Suprapubic skin (tissue), 4 donors: ENCODE measurements around the gene OR3A1. TPM values are rescaled to one million over a fixed set of nuclear protein-coding genes. Genes with fewer than 3 reads are reported as not detected.
"Not testable (repeated sequence)": the region's sequence is repeated elsewhere in the genome, so short reads cannot be mapped to it uniquely, and the experiment has no call there.

Experiments used
- DNase-seq, 2 donors: peaks; one replicate each; pipeline ENCODE4 v3.0.0-alpha.2; 2019; ENCODE audit warnings: low spot score in 2 of 2
- H3K27ac ChIP-seq: fragments of 200-600 bp; sonication (generic); one replicate; pipeline ENCODE4 v1.5.1; 2019
- H3K27me3 ChIP-seq: fragments of 200-600 bp; sonication (generic); one replicate; pipeline ENCODE4 v1.5.1; 2019
- H3K36me3 ChIP-seq: fragments of 200-600 bp; sonication (generic); one replicate; pipeline ENCODE4 v1.5.1; 2019
- H3K4me1 ChIP-seq: fragments of 200-600 bp; sonication (generic); one replicate; pipeline ENCODE4 v1.5.1; 2019
- H3K4me3 ChIP-seq: fragments of 200-600 bp; sonication (generic); one replicate; pipeline ENCODE4 v1.5.1; 2019; ENCODE audit warnings: mild to moderate bottlenecking
- H3K9me3 ChIP-seq: fragments of 200-600 bp; sonication (generic); one replicate; pipeline ENCODE4 v1.5.1; 2019
- EP300 ChIP-seq: sonication (generic); formaldehyde crosslinking; IDR thresholded peaks from one replicate; pipeline ENCODE4 v1.6.1; 2017; ENCODE audit warnings: antibody characterized with exemption
- POLR2A ChIP-seq, 2 donors: fragments of 450-650 bp; IDR thresholded peaks; one replicate each; pipeline ENCODE4 v1.6.1; 2017; ENCODE audit warnings: antibody characterized with exemption in 2 of 2, mild to moderate bottlenecking in 2 of 2, moderate library complexity in 2 of 2
- POLR2AphosphoS5 ChIP-seq, 3 donors: sonication (generic); formaldehyde crosslinking; IDR thresholded peaks; one replicate each; pipeline ENCODE4 v1.6.1; 2017; ENCODE audit warnings: antibody characterized with exemption in 3 of 3
- WGBS: methylation state at CpG from one replicate; pipeline ENCODE4 v1.1.5; 2018; 5-methylcytosine and 5-hydroxymethylcytosine counted together
- total RNA-seq, 4 donors: library from RNA; depleted of rRNA; stranded (reverse); fragments of >200 nt; gene quantifications; one replicate each; pipeline ENCODE4 v1.1.0, GENCODE V29; 2016
- TF ChIP-seq, protein P1 (sequence below), 2 donors: fragments of 200-600 bp in 1 of 2; fragments of 450-650 bp in 1 of 2; sonication (generic) in 1 of 2; IDR thresholded peaks; one replicate each; pipeline ENCODE4 v1.5.1; 2016 to 2019; ENCODE audit warnings: antibody characterized with exemption in 2 of 2, mild to moderate bottlenecking in 1 of 2, moderate library complexity in 1 of 2

Gene OR3A1, protein sequence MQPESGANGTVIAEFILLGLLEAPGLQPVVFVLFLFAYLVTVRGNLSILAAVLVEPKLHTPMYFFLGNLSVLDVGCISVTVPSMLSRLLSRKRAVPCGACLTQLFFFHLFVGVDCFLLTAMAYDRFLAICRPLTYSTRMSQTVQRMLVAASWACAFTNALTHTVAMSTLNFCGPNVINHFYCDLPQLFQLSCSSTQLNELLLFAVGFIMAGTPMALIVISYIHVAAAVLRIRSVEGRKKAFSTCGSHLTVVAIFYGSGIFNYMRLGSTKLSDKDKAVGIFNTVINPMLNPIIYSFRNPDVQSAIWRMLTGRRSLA
- total RNA-seq: not detected

DNA sequence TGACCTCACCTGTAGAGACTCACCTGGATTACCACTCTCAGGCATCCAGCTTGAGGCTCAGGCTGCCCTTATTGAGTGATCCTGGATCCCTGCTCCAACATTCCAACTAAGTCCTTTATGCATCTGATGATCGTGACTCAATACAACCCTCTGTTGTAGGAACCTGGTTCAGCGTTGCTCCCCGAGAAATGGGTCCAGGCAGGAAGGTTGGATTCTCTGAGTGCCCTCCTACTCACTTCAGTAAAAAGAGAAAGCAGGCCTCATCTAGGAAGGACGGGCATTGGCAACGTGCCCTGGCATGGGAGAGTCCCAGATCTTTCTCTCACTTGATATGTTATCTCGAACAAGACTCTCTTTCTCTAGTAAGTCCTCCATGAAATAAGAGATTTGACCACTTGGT lies at the start of gene OR3A1:
Gene OR3A1, minus strand, starts transcription at position 101 of the 400 bp plus-strand sequence. CDS start 5,778 bp downstream, outside the sequence.
- Histone ChIP-seq H3K9me3 (no peaks in the 10 kb centered on the region), H3K27ac (no peak within 1 kb of the TSS), H3K4me1 (no peaks in the 10 kb centered on the region), H3K4me3 (no peak within 1 kb of the TSS), H3K36me3 (no peaks in the 10 kb centered on the region), H3K27me3 (peaks cover 4% of the 10 kb centered on the region)
- TF ChIP-seq, protein P1, sequence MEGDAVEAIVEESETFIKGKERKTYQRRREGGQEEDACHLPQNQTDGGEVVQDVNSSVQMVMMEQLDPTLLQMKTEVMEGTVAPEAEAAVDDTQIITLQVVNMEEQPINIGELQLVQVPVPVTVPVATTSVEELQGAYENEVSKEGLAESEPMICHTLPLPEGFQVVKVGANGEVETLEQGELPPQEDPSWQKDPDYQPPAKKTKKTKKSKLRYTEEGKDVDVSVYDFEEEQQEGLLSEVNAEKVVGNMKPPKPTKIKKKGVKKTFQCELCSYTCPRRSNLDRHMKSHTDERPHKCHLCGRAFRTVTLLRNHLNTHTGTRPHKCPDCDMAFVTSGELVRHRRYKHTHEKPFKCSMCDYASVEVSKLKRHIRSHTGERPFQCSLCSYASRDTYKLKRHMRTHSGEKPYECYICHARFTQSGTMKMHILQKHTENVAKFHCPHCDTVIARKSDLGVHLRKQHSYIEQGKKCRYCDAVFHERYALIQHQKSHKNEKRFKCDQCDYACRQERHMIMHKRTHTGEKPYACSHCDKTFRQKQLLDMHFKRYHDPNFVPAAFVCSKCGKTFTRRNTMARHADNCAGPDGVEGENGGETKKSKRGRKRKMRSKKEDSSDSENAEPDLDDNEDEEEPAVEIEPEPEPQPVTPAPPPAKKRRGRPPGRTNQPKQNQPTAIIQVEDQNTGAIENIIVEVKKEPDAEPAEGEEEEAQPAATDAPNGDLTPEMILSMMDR (IDR thresholded peaks at IDR 0.05): no peak
- TF ChIP-seq POLR2AphosphoS5 (IDR thresholded peaks at IDR 0.05) (no peak), POLR2A (IDR thresholded peaks at IDR 0.05) (no peak), EP300 (no peak)
- WGBS: 82% methylated on average over 6 of the region's 6 CpGs
- no peak for DNase-seq

DNA sequence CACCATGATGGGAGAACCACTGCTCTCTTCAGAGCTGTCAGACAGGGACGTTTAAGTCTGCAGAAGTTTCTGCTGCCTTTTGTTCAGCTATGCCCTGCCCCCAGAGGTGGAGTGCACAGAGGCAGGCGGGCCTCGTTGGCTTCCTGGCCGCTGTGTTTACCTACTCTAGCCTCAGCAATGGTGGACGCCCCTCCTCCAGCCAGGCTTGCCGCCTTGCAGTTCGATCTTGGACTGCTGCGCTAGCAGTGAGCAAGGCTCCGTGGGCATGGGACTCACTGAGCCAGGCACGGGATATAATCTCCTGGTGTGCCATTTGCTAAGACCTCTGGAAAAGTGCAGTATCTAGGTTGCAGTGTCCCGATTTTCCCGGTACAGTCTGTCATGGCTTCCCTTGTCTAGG lies 44.6 kb upstream of the OR3A1 start:
- WGBS: 88% methylated on average over 9 of the region's 12 CpGs
- not testable (repeated sequence) for H3K27ac ChIP-seq, H3K4me3 ChIP-seq, H3K4me1 ChIP-seq, H3K36me3 ChIP-seq, H3K9me3 ChIP-seq
- peaks cover 12% of the 10 kb centered on the region for H3K27me3 ChIP-seq
- peak in 1 of 2 donors; percentile 68 for DNase-seq

DNA sequence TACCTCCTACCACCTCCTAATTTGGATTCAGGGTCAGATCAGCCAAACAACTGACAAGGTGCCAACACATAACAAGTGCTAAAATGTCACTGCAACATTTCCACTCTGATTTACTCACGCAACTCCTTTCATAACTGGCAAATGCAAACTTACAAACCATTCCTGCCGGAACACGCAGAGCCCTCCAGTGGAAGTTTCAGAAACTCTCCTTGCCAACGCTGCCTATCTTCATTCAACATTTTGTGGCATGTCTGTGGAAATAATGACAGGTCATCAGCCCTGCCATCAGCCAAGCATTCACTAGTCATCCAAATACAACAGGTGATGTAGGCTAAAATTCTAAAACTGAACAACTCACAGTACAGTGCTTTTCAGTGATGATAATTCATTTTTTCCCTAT lies 37.7 kb upstream of the OR3A1 start:
- DNase-seq: no peak

DNA sequence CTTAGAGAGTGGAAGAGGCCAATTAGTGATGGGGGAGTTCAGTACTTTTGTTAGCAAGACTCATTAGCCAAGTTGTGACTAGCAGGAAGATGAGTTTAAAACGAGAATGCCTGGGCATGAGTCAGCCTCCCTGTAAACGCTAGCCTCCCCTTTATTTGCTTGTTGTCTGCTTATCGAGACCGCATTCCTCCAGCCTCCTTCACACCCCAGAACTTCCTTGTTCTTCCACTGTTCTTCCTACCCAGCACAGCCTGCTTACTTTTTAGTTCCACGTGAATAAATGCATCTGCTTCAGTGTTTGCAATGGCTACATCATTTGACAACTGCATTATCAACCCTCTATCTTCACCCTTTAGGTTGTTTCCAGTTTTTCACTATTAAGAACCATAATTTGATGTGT lies 20.2 kb upstream of the OR3A1 start:
- H3K27me3 ChIP-seq: no peaks in the 10 kb centered on the region
- TF ChIP-seq EP300 (no peak), POLR2AphosphoS5 (IDR thresholded peaks at IDR 0.05) (no peak), POLR2A (IDR thresholded peaks at IDR 0.05) (no peak)
- TF ChIP-seq, protein P1 (IDR thresholded peaks at IDR 0.05): no peak
- WGBS: 76% methylated on average over 5 of the region's 5 CpGs
- no peaks in the 10 kb centered on the region for H3K9me3 ChIP-seq
- H3K4me1 ChIP-seq: no peaks in the 10 kb centered on the region
- H3K4me3 ChIP-seq: no peak overlapping the region
- DNase-seq: no peak
- no peaks in the 10 kb centered on the region for H3K36me3 ChIP-seq
- no peak overlapping the region for H3K27ac ChIP-seq

More for the DNA sequence above, 37.7 kb upstream of the OR3A1 start:
- TF ChIP-seq POLR2AphosphoS5 (IDR thresholded peaks at IDR 0.05): no peak
- TF ChIP-seq POLR2A (IDR thresholded peaks at IDR 0.05): no peak
- TF ChIP-seq, protein P1 (IDR thresholded peaks at IDR 0.05): no peak
- TF ChIP-seq EP300: no peak
- 32% methylated on average over 4 of the region's 4 CpGs for WGBS
- no peak overlapping the region for H3K4me3 ChIP-seq
- no peaks in the 10 kb centered on the region for H3K4me1 ChIP-seq
- no peaks in the 10 kb centered on the region for H3K36me3 ChIP-seq
- H3K9me3 ChIP-seq: no peaks in the 10 kb centered on the region
- no peaks in the 10 kb centered on the region for H3K27me3 ChIP-seq
- no peak overlapping the region for H3K27ac ChIP-seq

DNA sequence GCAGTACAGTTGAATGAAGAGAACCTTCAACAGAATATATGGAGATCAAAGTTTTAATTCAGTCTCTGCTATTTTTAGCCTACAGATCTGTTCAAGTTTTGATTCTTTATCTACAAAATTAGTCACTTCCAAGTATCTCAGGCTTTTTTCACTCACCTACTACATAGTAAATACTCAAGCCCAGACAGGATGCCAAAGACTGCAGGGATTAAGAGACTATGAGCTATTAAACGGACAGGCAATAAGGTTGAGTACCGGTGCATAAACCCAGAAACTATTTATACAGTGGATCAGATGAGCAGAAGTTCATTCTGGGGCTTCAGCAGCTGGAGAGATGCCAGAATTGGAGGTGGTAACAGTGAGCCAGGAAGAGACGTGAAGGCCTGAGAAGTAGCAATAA lies 18.7 kb upstream of the OR3A1 start:
- Histone ChIP-seq H3K4me1 (no peaks in the 10 kb centered on the region), H3K4me3 (no peak overlapping the region), H3K27ac (no peak overlapping the region), H3K36me3 (no peaks in the 10 kb centered on the region), H3K27me3 (no peaks in the 10 kb centered on the region), H3K9me3 (no peaks in the 10 kb centered on the region)
- TF ChIP-seq POLR2AphosphoS5 (IDR thresholded peaks at IDR 0.05): no peak
- TF ChIP-seq, protein P1 (IDR thresholded peaks at IDR 0.05): no peak
- no peak for DNase-seq
- 58% methylated on average over 3 of the region's 3 CpGs for WGBS

DNA sequence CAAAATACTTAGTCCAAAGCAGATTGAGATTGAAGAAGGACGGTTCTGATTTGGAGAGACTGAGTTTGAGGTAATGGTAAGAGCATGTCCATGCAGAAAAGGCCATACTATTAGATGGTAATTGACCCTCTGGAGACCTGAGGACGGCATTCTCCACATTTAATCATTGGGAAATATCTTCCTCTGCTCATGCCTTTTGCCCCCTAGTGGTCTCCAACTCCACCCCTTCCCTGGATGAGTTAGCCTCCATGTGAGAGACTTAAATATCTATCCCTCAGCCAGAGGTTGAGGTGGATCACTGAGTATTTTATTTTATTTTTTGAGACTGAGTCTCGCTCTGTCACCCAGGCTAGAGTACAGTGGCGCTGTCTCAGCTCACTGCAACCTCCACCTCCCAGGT lies 10.4 kb upstream of the OR3A1 start:
- H3K4me1 ChIP-seq: no peaks in the 10 kb centered on the region
- no peak overlapping the region for H3K27ac ChIP-seq
- H3K9me3 ChIP-seq: no peaks in the 10 kb centered on the region
- 70% methylated on average over 4 of the region's 4 CpGs for WGBS
- no peaks in the 10 kb centered on the region for H3K36me3 ChIP-seq
- H3K4me3 ChIP-seq: no peak overlapping the region
- no peaks in the 10 kb centered on the region for H3K27me3 ChIP-seq
- no peak for TF ChIP-seq EP300
- no peak for TF ChIP-seq POLR2A (IDR thresholded peaks at IDR 0.05)
- TF ChIP-seq, protein P1 (IDR thresholded peaks at IDR 0.05): no peak
- no peak for TF ChIP-seq POLR2AphosphoS5 (IDR thresholded peaks at IDR 0.05)
- DNase-seq: no peak
